Parathyroid adenoma (tissue), 2 donors: Measurements from ENCODE around the gene BIK.
"Not testable (repeated sequence)": the region's sequence is repeated elsewhere in the genome, so short reads cannot be mapped to it uniquely, and the experiment has no call there.

Experiments used
- H2AFZ ChIP-seq: fragments of 300-600 bp; sonication (generic); one replicate; pipeline ENCODE4 v1.7.0; 2017; ENCODE audit warnings: antibody characterized with exemption, mild to moderate bottlenecking
- H3K27ac ChIP-seq: fragments of 300-600 bp; sonication (generic); one replicate; pipeline ENCODE4 v1.7.0; 2017
- H3K27me3 ChIP-seq: fragments of 300-600 bp; sonication (generic); one replicate; pipeline ENCODE4 v1.7.0; 2017; ENCODE audit warnings: low read length; ENCODE audit not compliant: control insufficient read depth, insufficient read depth
- H3K36me3 ChIP-seq: fragments of 300-600 bp; sonication (generic); one replicate; pipeline ENCODE4 v1.7.0; 2017; ENCODE audit warnings: low read length; ENCODE audit not compliant: control insufficient read depth, insufficient read depth
- H3K4me1 ChIP-seq: fragments of 300-600 bp; sonication (generic); one replicate; pipeline ENCODE4 v1.7.0; 2017; ENCODE audit warnings: control low read depth
- H3K4me2 ChIP-seq: fragments of 300-600 bp; sonication (generic); one replicate; pipeline ENCODE4 v1.7.0; 2017; ENCODE audit warnings: low read length
- H3K4me3 ChIP-seq: fragments of 300-600 bp; sonication (generic); one replicate; pipeline ENCODE4 v1.7.0; 2017; ENCODE audit warnings: low read depth, low read length
- H3K79me2 ChIP-seq: fragments of 300-600 bp; sonication (generic); one replicate; pipeline ENCODE4 v1.7.0; 2017; ENCODE audit warnings: control low read depth
- H3K9ac ChIP-seq: fragments of 300-600 bp; sonication (generic); one replicate; pipeline ENCODE4 v1.7.0; 2017; ENCODE audit warnings: mild to moderate bottlenecking
- H3K9me3 ChIP-seq: fragments of 300-600 bp; sonication (generic); one replicate; pipeline ENCODE4 v1.7.0; 2017; ENCODE audit warnings: low read length; ENCODE audit not compliant: control insufficient read depth
- TF ChIP-seq, protein P1 (sequence below): fragments of 300-600 bp; sonication (generic); IDR thresholded peaks from one replicate; pipeline ENCODE4 v1.7.0; 2017; ENCODE audit warnings: antibody characterized with exemption, mild to moderate bottlenecking
- donor health status: primary hyperparathyroidism.

BIK gene

DNA sequence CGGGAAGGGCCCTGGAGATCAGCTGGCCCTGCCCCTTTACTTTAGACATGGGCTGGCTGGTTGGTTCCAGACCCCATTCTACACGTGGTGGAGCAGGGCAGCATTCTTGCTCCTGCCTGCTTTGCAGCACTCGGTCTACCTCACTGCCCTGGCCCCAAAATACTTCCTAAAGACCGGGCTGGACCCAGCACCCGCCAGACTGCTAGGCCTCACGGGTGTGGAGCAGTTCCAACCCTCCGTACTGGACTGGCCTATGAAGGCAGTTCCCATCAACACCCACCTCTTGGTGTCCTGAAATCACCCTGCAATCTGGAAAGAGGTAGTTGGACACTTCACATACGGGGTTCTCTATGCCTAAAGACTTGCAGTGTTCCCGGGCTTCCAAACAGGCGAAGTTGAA, 26.3 kb downstream of the BIK start:
- no peak overlapping the region for H3K4me3 ChIP-seq
- H3K4me1 ChIP-seq = peaks cover under 1% of the 10 kb centered on the region
- H3K9me3 ChIP-seq = no peaks in the 10 kb centered on the region
- no peak overlapping the region for H3K9ac ChIP-seq
- H3K36me3 ChIP-seq = no peaks in the 10 kb centered on the region
- H2AFZ ChIP-seq = no peak overlapping the region
- no peak overlapping the region for H3K27ac ChIP-seq
- TF ChIP-seq, protein P1, sequence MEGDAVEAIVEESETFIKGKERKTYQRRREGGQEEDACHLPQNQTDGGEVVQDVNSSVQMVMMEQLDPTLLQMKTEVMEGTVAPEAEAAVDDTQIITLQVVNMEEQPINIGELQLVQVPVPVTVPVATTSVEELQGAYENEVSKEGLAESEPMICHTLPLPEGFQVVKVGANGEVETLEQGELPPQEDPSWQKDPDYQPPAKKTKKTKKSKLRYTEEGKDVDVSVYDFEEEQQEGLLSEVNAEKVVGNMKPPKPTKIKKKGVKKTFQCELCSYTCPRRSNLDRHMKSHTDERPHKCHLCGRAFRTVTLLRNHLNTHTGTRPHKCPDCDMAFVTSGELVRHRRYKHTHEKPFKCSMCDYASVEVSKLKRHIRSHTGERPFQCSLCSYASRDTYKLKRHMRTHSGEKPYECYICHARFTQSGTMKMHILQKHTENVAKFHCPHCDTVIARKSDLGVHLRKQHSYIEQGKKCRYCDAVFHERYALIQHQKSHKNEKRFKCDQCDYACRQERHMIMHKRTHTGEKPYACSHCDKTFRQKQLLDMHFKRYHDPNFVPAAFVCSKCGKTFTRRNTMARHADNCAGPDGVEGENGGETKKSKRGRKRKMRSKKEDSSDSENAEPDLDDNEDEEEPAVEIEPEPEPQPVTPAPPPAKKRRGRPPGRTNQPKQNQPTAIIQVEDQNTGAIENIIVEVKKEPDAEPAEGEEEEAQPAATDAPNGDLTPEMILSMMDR = no peak
- H3K4me2 ChIP-seq = no peak overlapping the region
- peaks cover under 1% of the 10 kb centered on the region for H3K79me2 ChIP-seq
- no peaks in the 10 kb centered on the region for H3K27me3 ChIP-seq

GRCh38 chr22:43142880-43143562, 32.5 kb downstream of the BIK start, which contains the start of gene MCAT:
Gene MCAT (minus strand): TSS chr22:43143398. CDS start chr22:43143348, 50 bp downstream.
- Histone ChIP-seq H3K27me3 (no peaks in the 10 kb centered on the region), H3K36me3 (no peaks in the 10 kb centered on the region), H3K79me2 (peaks cover 8% of the 10 kb centered on the region), H2AFZ (peak within 1 kb of the TSS; percentile 88), H3K27ac (peak within 1 kb of the TSS; percentile 64), H3K9me3 (no peaks in the 10 kb centered on the region), H3K9ac (peak within 1 kb of the TSS; percentile 7), H3K4me1 (peaks cover 3% of the 10 kb centered on the region), H3K4me2 (peak within 1 kb of the TSS; percentile 83), H3K4me3 (peak within 1 kb of the TSS; percentile 84)
- TF ChIP-seq, protein P1 = no peak

DNA sequence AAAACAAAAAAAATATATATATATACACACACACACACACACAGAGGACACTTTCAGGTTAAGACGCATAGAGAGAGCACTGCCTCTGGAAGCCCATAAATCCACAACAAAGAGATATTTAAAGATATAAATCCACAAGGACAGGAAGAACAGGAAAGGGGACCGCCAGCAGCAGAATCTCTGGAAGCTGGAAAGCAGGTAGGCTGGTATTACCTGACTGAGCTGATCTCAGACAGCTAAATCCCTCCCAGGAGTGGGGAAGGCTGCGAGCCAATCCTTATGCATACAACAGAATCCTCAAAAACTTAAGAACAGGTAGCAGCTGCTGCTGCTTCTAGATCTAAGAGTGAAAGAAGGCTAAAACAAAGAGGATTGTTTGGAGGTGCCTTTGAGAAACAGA, 34.4 kb downstream of the BIK start:
- Histone ChIP-seq H2AFZ (no peak overlapping the region), H3K4me3 (no peak overlapping the region), H3K9me3 (no peaks in the 10 kb centered on the region), H3K4me1 (peaks cover 3% of the 10 kb centered on the region), H3K27me3 (no peaks in the 10 kb centered on the region), H3K36me3 (no peaks in the 10 kb centered on the region), H3K27ac (no peak overlapping the region), H3K9ac (no peak overlapping the region), H3K79me2 (peaks cover 8% of the 10 kb centered on the region), H3K4me2 (no peak overlapping the region)
- TF ChIP-seq, protein P1 = no peak

- not testable (repeated sequence) for H2AFZ ChIP-seq, H3K9me3 ChIP-seq, H3K27me3 ChIP-seq, H3K9ac ChIP-seq, H3K36me3 ChIP-seq, H3K4me1 ChIP-seq, H3K4me2 ChIP-seq, H3K27ac ChIP-seq, H3K79me2 ChIP-seq, H3K4me3 ChIP-seq
Observed at GRCh38 chr22:43145371-43145770, 34.8 kb downstream of the BIK start.

- H3K27me3 ChIP-seq, H3K36me3 ChIP-seq, H3K27ac ChIP-seq, H3K9ac ChIP-seq, H3K9me3 ChIP-seq, H3K4me3 ChIP-seq, H2AFZ ChIP-seq, H3K4me2 ChIP-seq, H3K79me2 ChIP-seq, H3K4me1 ChIP-seq: not testable (repeated sequence)
Observed at GRCh38 chr22:43146332-43146731, 35.8 kb downstream of the BIK start.

GRCh38 chr22:43147821-43148220, 37.3 kb downstream of the BIK start:
- Histone ChIP-seq H3K4me3 (no peak overlapping the region), H3K27me3 (no peaks in the 10 kb centered on the region), H3K9ac (no peak overlapping the region), H2AFZ (no peak overlapping the region), H3K27ac (no peak overlapping the region), H3K9me3 (no peaks in the 10 kb centered on the region), H3K79me2 (peaks cover 4% of the 10 kb centered on the region), H3K36me3 (no peaks in the 10 kb centered on the region), H3K4me2 (no peak overlapping the region), H3K4me1 (peaks cover 3% of the 10 kb centered on the region)
- TF ChIP-seq, protein P1 = no peak
